ENCODE measurements around the gene CACNA2D1.

The CACNA2D1 gene

DNA sequence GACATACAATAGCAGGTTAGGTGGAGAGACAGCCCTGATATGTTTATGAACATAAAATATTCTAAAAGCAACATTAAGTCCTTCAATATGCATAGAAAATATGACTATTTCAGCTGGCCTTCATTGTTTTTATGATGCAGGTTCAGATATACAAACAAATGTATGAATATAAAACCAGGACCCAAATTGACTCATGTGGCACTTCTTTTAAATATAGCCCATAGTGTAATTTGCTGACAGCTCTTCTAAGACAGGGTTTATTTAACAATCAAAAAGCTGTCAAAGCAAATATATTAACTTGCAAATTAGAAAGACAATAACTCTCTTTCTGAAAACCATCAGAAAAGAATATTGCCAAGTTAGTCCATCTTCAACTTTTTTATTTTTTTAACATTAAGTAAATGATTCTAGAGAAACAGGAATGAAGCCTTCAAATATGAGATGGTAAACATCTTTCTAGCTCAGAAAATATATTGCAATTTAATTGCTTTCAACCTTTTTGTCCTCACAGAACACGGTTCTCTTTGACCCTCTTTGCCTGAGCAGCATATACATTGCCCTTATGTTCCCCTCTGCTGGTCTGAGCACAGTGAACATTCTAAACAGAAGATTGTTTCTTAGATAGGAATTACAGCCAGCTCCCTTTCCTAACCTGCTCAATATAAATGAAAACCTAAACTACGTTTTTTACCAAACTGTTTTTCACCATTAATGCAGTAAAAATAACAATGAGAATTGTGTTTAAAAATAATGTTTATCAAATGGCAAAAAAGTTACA lies 82.8 kb downstream of the CACNA2D1 start:
- no peak overlapping the region for H3K4me3 ChIP-seq (replicated peaks in 1 of 2; ENCODE audit: low read depth in 2 of 2, low read length in 2 of 2)
- DNase-seq (ENCODE audit: low read depth in 2 of 2): no peak
- TF ChIP-seq, protein P1, sequence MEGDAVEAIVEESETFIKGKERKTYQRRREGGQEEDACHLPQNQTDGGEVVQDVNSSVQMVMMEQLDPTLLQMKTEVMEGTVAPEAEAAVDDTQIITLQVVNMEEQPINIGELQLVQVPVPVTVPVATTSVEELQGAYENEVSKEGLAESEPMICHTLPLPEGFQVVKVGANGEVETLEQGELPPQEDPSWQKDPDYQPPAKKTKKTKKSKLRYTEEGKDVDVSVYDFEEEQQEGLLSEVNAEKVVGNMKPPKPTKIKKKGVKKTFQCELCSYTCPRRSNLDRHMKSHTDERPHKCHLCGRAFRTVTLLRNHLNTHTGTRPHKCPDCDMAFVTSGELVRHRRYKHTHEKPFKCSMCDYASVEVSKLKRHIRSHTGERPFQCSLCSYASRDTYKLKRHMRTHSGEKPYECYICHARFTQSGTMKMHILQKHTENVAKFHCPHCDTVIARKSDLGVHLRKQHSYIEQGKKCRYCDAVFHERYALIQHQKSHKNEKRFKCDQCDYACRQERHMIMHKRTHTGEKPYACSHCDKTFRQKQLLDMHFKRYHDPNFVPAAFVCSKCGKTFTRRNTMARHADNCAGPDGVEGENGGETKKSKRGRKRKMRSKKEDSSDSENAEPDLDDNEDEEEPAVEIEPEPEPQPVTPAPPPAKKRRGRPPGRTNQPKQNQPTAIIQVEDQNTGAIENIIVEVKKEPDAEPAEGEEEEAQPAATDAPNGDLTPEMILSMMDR (IDR thresholded peaks at IDR 0.05; ENCODE audit: low read depth, low read length): no peak

DNA sequence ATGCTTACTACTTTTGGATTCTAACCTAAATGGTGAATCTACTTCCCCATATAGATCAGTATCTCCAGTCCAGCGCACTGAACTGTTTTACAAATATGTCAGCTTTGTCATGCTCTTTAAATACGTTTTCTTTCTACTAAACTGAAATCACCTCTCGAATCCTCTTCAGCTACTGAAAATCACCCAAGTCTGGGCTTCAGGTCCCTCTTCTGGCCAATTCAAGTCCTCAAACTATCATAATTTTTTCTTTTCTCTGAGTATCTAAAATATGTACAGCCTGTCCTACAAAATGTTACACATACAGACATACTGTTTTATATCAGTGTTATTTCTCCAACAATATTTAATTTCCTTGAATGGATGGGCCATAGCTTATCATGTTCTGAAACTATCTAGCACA lies 84.2 kb downstream of the CACNA2D1 start:
- H3K4me3 ChIP-seq (replicated peaks in 1 of 2; ENCODE audit: low read depth in 2 of 2, low read length in 2 of 2): no peak overlapping the region
- DNase-seq (ENCODE audit: low read depth in 2 of 2): peak in 1 of 2 donors; percentile 22
- TF ChIP-seq, protein P1 (IDR thresholded peaks at IDR 0.05; ENCODE audit: low read depth, low read length): no peak

DNA sequence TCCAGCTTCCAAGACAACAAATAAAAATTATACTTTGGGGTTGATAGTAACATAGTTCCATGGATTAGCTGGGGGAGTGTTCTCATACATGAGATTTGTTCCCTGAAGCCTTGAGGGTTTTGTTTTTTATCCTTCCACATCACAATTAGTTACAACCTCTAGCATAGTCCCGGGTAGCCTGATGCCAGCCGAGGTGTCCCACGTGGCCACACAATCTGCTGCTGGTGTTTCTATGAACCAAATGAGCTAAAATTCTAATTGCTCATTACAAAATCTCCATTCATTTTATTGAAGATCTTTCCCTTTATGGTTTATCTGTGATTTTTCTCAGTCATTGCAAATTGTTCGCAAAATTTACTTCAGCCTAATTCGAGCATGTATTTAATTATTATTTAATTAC lies 84.7 kb downstream of the CACNA2D1 start:
- no peak overlapping the region for H3K4me3 ChIP-seq (replicated peaks in 1 of 2; ENCODE audit: low read depth in 2 of 2, low read length in 2 of 2)
- TF ChIP-seq, protein P1 (IDR thresholded peaks at IDR 0.05; ENCODE audit: low read depth, low read length): no peak
- DNase-seq (ENCODE audit: low read depth in 2 of 2): no peak

DNA sequence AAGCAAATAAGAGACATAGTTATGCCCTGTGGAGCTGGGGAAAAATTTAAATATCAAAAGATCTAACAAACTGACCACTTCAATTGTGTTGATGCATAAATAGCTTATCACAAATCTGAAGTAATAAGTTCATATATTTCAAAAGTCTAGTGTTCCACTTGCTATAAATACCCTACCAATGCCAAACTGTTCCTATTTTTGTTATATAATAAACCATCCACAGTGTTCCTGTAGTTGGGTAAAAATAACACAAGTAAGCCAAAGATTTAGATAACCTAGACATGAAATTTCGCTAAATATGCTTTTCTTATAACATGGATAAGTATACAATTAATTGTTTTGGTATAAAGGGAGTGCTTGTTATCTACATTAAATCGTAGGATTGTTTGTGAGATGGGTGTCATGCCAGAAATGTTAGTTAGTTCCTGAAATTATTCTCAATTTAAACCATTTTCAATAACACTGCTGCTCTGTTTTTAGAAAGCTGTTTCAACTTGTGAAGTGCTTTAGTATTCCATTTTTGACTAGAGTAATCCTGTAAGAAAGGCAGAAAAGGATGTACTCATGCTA lies 85.5 kb downstream of the CACNA2D1 start:
- no peak for DNase-seq (ENCODE audit: low read depth in 2 of 2)
- TF ChIP-seq, protein P1 (IDR thresholded peaks at IDR 0.05; ENCODE audit: low read depth, low read length): no peak
- H3K4me3 ChIP-seq (replicated peaks in 1 of 2; ENCODE audit: low read depth in 2 of 2, low read length in 2 of 2): no peak overlapping the region

DNA sequence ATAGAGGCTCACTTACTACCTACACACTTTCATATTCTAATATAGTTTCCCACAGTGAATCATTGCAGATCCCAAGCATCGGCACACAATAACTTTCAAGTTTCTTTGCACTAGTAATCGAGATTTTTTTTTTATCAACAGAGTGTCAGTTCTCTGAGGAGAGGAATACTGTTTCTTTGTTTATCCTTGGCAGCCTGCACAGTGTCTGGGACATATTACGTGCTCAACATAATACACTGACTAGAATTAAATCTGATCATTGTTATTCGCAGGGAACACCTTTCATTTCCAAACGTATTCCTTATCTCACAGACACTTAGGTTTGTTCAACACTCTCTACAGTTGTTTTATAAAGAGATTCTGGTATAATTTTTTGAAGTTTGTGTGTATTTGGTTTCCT lies 95.3 kb downstream of the CACNA2D1 start:
- DNase-seq (ENCODE audit: low read depth in 2 of 2): peak in 1 of 2 donors; percentile 38
- TF ChIP-seq, protein P1 (IDR thresholded peaks at IDR 0.05; ENCODE audit: low read depth, low read length): no peak
- H3K4me3 ChIP-seq (replicated peaks in 1 of 2; ENCODE audit: low read depth in 2 of 2, low read length in 2 of 2): peak overlapping the region in 1 of 2 donors; percentile 15

DNA sequence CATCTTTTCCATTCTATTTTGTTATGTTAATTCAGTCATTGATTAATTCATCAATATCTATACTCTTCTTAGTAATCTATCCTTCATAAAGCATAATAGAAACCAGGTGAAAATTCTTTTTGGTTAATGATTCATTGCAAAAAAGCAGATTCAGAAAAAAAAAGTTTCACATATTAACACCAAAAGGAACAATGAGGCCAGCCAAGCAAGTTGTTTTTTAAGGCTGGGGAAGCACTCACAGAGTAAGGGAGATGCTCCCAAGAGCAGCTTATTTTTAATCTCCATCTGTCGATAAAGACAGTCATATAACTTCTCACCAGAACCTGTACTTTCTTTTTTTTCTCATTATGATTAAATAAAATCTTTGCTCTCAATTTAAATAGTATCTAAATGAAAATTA lies 95.8 kb downstream of the CACNA2D1 start:
- TF ChIP-seq, protein P1 (IDR thresholded peaks at IDR 0.05; ENCODE audit: low read depth, low read length): no peak
- no peak overlapping the region for H3K4me3 ChIP-seq (replicated peaks in 1 of 2; ENCODE audit: low read depth in 2 of 2, low read length in 2 of 2)
- no peak for DNase-seq (ENCODE audit: low read depth in 2 of 2)
